ENCODE data around the gene CAPN10.

CAPN10 gene

DNA sequence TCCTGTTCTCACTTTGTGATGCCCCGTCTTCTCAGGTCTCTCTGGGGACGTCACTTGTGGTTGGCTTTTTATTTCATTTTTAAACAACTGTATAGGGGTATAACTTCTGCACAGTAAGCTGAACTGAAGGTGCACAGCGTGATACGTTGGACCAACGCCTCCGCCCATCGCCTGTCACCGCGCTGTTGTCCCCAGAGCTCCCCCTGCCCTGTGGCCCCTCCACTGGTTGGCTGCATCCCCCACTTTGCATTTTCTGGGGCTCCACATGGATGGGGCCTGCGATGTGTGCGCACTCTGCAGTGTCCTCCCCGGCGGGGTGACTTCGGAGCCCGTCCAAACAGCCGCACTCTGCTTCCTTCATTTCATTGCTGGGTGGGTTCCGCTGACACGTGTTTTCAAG lies 53.0 kb downstream of the CAPN10 start:
- TF ChIP-seq, protein P1, sequence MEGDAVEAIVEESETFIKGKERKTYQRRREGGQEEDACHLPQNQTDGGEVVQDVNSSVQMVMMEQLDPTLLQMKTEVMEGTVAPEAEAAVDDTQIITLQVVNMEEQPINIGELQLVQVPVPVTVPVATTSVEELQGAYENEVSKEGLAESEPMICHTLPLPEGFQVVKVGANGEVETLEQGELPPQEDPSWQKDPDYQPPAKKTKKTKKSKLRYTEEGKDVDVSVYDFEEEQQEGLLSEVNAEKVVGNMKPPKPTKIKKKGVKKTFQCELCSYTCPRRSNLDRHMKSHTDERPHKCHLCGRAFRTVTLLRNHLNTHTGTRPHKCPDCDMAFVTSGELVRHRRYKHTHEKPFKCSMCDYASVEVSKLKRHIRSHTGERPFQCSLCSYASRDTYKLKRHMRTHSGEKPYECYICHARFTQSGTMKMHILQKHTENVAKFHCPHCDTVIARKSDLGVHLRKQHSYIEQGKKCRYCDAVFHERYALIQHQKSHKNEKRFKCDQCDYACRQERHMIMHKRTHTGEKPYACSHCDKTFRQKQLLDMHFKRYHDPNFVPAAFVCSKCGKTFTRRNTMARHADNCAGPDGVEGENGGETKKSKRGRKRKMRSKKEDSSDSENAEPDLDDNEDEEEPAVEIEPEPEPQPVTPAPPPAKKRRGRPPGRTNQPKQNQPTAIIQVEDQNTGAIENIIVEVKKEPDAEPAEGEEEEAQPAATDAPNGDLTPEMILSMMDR (conservative IDR thresholded peaks at IDR 0.05; ENCODE audit: low read depth, low read length) = no peak
- no peak overlapping the region for H3K4me3 ChIP-seq (ENCODE audit: low read depth, low read length)
- no peak for DNase-seq (ENCODE audit: low read depth)

DNA sequence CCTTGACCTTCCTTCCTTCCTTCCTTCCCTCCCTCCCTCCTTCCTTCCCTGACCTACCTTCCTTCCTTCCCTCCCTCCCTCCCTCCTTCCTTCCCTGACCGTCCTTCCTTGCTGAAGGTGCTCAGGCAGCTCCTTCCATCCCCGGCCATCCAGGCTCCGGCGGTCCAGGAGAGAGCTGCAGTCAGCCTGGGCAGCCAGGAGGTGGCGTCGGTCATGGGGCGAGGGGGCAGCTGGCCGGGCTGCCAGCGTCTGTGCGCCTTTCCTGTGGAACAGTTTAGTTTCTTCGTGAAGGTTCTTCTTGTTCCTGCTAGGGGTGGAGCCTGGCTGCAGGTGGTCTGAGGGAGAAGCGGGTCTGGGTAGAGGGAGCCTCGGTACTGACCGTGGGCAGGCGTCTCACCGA lies 54.4 kb downstream of the CAPN10 start:
- H3K4me3 ChIP-seq (ENCODE audit: low read depth, low read length) = no peak overlapping the region
- TF ChIP-seq, protein P1 (conservative IDR thresholded peaks at IDR 0.05; ENCODE audit: low read depth, low read length) = peak; percentile 61
- peak; percentile 43 for DNase-seq (ENCODE audit: low read depth)

DNA sequence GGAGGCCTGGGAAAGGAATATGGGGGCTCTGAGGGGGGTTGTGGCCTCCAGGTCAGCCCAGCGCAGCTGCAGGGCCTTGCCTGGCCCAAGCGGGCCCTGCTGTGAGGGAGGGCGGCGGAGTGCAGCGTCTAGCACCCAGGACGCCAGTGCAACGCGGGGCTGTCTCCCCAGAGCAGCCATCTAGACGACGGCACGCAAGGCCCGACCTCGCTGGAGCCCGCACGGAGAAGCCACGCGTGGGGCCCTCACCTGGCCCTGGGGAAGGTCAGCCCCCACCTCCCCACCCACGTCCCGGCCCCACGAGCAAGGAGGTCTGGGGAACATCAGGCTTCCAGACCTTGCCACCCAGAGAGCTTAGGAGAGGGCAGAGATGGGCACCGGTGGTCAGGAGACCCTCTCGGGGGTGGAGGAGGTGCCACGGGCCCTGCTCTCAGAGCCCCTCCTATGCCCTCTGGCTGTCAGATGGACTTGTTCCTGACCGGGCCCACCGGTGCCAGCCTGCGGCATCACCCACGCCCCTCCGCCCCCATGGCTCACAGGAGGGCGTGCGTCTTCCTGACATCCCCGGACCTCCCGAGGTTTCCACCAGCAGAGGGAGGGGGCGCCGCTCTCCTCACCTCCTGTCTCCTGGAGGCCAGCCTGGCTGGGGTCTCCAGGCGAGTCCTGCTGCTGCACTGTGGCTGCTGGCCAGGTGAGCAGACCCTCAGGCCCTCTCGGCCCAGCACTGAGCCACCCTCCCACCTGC lies 55.7 kb downstream of the CAPN10 start:
- DNase-seq (ENCODE audit: low read depth) = no peak
- H3K4me3 ChIP-seq (ENCODE audit: low read depth, low read length) = no peak overlapping the region
- TF ChIP-seq, protein P1 (conservative IDR thresholded peaks at IDR 0.05; ENCODE audit: low read depth, low read length) = no peak

DNA sequence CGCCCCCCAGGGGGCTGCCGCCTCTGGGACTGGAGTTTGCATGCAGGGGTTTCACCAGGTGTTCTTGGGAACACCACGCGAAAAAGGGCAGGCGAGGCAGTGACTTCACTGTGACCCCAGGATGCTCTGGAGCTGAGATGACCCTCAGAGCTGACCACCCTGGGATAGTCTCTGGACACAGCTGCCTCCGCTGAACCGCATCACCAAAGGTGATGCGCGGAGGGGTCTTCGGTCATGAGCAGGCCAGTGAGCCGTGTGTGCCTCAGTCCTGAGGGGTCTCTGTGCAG lies 56.2 kb downstream of the CAPN10 start:
- no peak for DNase-seq (ENCODE audit: low read depth)

DNA sequence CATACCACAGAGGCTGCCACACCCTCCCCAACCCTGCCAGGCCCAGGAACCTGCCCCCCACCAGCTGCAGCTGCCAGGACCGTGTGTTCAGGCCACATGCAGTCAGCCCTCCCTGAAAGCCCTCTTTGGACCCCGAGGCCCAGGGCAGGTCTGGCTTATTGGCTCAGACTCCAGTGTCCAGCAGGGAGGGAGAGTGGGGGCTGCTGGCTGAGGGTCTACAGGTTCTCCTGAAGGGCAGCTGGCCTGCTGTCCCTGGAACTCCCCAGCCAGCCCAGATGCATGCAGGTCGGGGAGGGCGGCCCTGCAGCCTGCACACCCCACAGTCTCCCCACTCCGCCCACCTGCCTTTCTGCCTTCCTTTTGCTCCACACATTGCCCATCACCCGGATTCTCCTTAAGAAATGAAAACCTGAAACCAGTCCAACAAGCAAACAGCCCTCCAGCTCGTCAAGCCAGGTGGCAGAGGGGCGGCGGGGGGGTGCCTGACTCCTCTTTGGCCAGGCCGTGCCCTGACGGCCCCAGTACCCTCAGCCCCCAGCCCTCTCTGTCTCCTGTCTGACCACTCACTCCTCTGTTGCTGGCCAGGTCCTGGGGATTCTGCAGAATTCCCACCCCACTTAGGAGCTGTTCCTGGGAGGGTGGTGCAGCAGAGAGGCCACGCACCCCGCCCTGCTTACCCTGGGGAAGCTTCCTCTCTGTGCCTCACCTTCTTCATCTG lies 56.7 kb downstream of the CAPN10 start:
- TF ChIP-seq, protein P1 (conservative IDR thresholded peaks at IDR 0.05; ENCODE audit: low read depth, low read length) = no peak
- no peak for DNase-seq (ENCODE audit: low read depth)
- H3K4me3 ChIP-seq (ENCODE audit: low read depth, low read length) = no peak overlapping the region

More for the DNA sequence above, 56.2 kb downstream of the CAPN10 start:
- TF ChIP-seq, protein P1 (conservative IDR thresholded peaks at IDR 0.05; ENCODE audit: low read depth, low read length) = no peak
- no peak overlapping the region for H3K4me3 ChIP-seq (ENCODE audit: low read depth, low read length)

DNA sequence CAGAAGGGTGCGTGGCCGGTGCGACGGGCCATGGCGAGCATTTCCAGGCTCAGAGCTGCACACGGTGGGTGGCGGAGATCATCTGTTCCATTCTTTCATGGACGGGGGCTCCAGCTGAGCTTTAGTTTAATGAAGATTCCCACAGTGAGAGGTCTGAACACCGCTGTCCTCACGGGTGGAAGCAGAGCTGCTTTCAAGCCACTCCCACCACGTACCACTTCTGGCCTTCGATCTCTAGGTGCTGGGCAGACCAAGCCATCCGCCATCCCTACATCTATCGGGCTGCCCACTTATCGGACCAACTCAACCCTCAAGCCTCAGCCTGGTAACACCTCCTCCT lies 57.2 kb downstream of the CAPN10 start:
- no peak for DNase-seq (ENCODE audit: low read depth)
- TF ChIP-seq, protein P1 (conservative IDR thresholded peaks at IDR 0.05; ENCODE audit: low read depth, low read length) = no peak
- no peak overlapping the region for H3K4me3 ChIP-seq (ENCODE audit: low read depth, low read length)

DNA sequence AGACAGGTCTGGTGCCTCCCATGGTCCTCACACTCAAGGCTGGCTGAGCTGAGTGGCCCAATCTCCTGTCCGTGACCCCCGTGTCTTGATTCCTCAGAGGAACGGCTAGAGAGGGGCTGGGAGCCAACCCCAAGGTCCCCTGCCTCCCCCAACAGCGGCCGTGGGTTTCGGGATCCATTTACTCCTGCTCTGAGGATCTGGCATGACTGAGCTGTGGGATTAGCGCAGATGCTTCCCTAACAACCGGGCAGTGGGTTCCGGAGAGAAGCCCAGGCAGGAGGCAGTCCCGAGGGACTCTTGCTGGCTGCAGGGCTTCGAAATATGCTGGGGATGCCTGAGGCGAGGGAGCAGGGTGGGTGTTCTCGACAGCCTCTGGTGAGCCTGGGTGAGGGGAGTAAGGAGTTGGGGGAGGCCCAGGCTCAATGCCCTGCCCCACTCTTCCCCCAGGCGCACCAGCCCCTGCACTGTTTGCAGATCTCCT lies 57.7 kb downstream of the CAPN10 start:
- no peak overlapping the region for H3K4me3 ChIP-seq (ENCODE audit: low read depth, low read length)
- no peak for DNase-seq (ENCODE audit: low read depth)
- TF ChIP-seq, protein P1 (conservative IDR thresholded peaks at IDR 0.05; ENCODE audit: low read depth, low read length) = no peak

Data from choroid plexus epithelial cell (primary cell).